HUES6 (cell line): ENCODE measurements around the gene SLC4A4.
"Not testable (repeated sequence)": the region's sequence is repeated elsewhere in the genome, so short reads cannot be mapped to it uniquely, and the experiment has no call there.

Experiments
- H3K27ac ChIP-seq: 2 replicates; pipeline ENCODE4 v1.7.0; 2013; ENCODE audit warnings: low read depth, mild to moderate bottlenecking, low read length, inconsistent platforms
- H3K27me3 ChIP-seq: 2 replicates; pipeline ENCODE4 v1.6.1; 2013; ENCODE audit warnings: low read length; ENCODE audit not compliant: control insufficient read depth, insufficient read depth
- H3K36me3 ChIP-seq: 2 replicates; pipeline ENCODE4 v1.6.1; 2013; ENCODE audit warnings: low read length; ENCODE audit not compliant: control insufficient read depth, insufficient read depth
- H3K4me1 ChIP-seq: 2 replicates; pipeline ENCODE4 v1.6.1; 2013; ENCODE audit warnings: low read length; ENCODE audit not compliant: control insufficient read depth, insufficient read depth
- H3K4me3 ChIP-seq: 2 replicates; pipeline ENCODE4 v1.5.1; 2013; ENCODE audit warnings: low read depth, low read length
- H3K9ac ChIP-seq: one replicate; pipeline ENCODE4 v1.6.1; 2013; ENCODE audit warnings: mild to moderate bottlenecking, low read length
- H3K9me3 ChIP-seq: 2 replicates; pipeline ENCODE4 v1.6.1; 2013; ENCODE audit warnings: low read depth, low read length; ENCODE audit not compliant: control insufficient read depth, insufficient read depth

Gene SLC4A4

DNA sequence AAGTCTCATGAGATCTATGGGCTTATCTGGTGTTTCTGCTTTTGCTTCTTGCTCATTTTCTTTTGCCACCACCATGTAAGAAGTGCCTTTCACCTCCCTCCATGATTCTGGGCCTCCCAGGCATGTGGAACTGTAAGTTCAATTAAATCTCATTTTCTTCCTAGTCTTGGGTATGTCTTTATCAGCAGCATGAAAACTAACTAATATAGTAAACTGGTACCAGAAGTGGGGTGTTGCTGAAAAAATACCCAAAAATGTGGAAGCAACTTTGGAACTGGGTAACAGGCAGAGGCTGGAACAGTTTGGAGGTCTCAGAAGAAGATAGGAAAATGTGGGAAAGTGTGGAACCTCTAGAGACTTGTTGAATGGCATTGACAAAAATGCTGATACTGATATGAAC is 70.1 kb downstream of the SLC4A4 start:
- peaks cover 15% of the 10 kb centered on the region for H3K9me3 ChIP-seq
- H3K27ac ChIP-seq, H3K4me1 ChIP-seq, H3K27me3 ChIP-seq, H3K4me3 ChIP-seq, H3K9ac ChIP-seq, H3K36me3 ChIP-seq: not testable (repeated sequence)

DNA sequence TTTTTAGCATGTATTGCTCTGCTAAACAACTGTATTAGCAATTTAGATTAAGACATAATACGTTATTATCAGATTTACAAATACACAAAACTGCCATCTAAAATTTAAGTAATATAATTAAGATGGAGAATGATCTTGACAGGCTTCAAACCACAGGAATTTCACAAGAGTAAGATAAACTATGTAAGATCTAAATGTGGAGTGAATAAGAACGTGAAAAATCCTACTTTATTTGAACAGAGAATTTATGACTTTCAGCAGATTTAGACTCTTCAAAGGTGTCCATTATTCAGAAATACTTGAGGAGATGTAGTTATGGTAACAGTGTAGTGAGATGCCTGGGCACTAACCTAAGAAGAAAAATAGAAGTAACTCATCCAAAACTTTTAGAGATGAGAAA is 73.2 kb downstream of the SLC4A4 start:
- peaks cover 15% of the 10 kb centered on the region for H3K9me3 ChIP-seq
- no peaks in the 10 kb centered on the region for H3K27me3 ChIP-seq
- H3K27ac ChIP-seq: no peak overlapping the region
- H3K4me3 ChIP-seq: no peak overlapping the region
- H3K9ac ChIP-seq: no peak overlapping the region
- H3K4me1 ChIP-seq: no peaks in the 10 kb centered on the region
- no peaks in the 10 kb centered on the region for H3K36me3 ChIP-seq

DNA sequence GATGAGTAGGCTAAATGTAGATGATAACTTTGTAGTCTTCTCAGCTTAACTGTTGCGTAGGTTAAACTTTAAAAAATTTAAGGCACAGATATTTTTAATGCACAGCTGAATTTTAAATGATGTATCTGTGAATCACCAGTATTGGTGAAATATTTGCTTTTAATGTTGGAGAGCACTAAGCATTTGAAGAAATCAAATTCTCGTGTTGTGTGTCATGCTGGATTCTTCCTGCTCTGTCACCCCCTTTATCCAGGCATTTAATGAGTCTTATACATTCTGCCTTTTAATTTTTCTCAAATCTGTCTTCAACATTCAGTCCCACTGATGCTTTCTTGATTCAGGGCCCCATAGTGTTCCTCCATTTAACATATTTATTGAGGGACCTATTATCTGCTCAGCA is 76.7 kb downstream of the SLC4A4 start:
- H3K27ac ChIP-seq: no peak overlapping the region
- peaks cover 13% of the 10 kb centered on the region for H3K9me3 ChIP-seq
- H3K27me3 ChIP-seq: no peaks in the 10 kb centered on the region
- no peak overlapping the region for H3K9ac ChIP-seq
- no peaks in the 10 kb centered on the region for H3K36me3 ChIP-seq
- H3K4me1 ChIP-seq: no peaks in the 10 kb centered on the region
- no peak overlapping the region for H3K4me3 ChIP-seq

GRCh38 chr4:71417150-71417549 is 78.3 kb downstream of the SLC4A4 start:
- no peak overlapping the region for H3K9ac ChIP-seq

DNA sequence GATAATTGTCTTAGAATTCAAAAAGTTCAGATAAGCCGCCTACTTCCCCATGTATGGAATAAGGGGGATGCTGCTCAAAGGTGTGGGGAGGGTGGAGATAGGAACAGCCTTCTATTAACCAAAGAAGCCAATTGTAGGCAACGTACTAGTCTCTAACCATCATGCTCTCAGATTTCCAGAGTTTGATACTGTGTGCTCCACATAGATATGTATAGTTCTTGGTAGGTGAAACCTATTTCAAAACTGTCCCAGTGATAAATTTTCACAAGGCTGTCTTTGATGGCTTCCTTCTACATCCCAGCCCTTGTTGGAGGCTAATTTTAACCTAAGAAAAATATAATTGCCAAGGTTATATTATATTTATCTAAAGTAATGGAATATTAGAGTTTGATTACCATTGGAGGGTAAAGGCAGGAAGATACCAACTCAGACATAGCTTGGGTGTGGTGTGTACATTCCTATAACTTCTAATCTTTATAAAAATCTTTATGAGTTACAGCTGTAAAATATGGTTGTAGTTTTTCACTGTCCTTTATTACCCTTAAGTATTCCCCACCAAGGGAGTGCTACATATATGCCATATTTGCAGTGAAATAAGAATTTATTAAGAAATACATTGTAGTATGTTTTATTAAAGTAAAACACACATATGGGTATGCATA is 87.7 kb downstream of the SLC4A4 start:
- Histone ChIP-seq H3K4me3 (no peak overlapping the region), H3K4me1 (no peaks in the 10 kb centered on the region), H3K27me3 (no peaks in the 10 kb centered on the region), H3K9me3 (0 out of 2 replicates have a peak, but pooled peaks cover 5% of the 10 kb centered on the region), H3K9ac (no peak overlapping the region), H3K27ac (no peak overlapping the region), H3K36me3 (no peaks in the 10 kb centered on the region)

More at GRCh38 chr4:71417150-71417549, 78.3 kb downstream of the SLC4A4 start:
- Histone ChIP-seq H3K27ac (no peak overlapping the region), H3K4me1 (no peaks in the 10 kb centered on the region), H3K4me3 (no peak overlapping the region), H3K36me3 (no peaks in the 10 kb centered on the region), H3K27me3 (no peaks in the 10 kb centered on the region), H3K9me3 (peaks cover 13% of the 10 kb centered on the region)

DNA sequence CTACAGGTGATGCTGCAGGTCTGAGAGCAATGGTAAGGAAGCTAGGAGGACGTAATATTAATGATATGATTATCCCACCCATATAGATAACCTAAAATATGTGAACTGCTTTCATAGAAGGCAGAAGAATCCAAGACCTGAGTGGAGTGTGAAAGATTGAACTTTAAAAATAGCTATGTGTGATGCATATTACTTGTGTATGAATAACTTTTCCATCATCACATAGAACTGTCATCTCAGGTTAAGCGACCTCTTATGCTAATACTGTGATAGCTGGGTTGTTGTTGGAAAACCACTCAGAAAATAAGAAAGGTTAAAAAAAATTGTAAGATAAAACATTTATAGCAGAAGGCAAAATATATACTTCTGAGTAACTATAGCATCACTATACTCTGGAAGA is 90.3 kb downstream of the SLC4A4 start:
- no peak overlapping the region for H3K27ac ChIP-seq
- no peaks in the 10 kb centered on the region for H3K4me1 ChIP-seq
- H3K4me3 ChIP-seq: no peak overlapping the region
- no peaks in the 10 kb centered on the region for H3K27me3 ChIP-seq
- H3K9me3 ChIP-seq: 0 out of 2 replicates have a peak, but pooled peaks cover 5% of the 10 kb centered on the region
- H3K36me3 ChIP-seq: no peaks in the 10 kb centered on the region
- no peak overlapping the region for H3K9ac ChIP-seq

DNA sequence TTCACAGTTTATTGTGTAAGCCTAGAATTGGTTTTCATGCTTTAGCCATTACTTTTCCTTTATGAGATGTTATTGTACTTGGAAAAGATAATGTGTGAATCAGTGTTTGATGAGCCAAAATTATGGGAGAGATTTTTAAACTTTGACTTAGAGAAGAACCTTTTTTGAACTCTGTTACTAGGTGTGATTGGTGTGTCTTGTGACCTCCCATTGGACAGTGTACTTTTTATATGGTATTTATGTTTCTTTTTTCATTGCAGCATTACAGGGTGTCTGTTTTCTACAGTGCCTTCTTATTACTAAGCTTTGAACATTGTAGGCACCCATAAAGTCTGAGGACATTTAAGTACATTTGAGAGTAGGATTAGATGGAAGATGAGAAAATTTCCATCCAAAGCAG is 91.1 kb downstream of the SLC4A4 start:
- Histone ChIP-seq H3K27me3 (no peaks in the 10 kb centered on the region), H3K9ac (no peak overlapping the region), H3K9me3 (0 out of 2 replicates have a peak, but pooled peaks cover 5% of the 10 kb centered on the region), H3K4me3 (no peak overlapping the region), H3K36me3 (no peaks in the 10 kb centered on the region), H3K27ac (no peak overlapping the region), H3K4me1 (no peaks in the 10 kb centered on the region)

DNA sequence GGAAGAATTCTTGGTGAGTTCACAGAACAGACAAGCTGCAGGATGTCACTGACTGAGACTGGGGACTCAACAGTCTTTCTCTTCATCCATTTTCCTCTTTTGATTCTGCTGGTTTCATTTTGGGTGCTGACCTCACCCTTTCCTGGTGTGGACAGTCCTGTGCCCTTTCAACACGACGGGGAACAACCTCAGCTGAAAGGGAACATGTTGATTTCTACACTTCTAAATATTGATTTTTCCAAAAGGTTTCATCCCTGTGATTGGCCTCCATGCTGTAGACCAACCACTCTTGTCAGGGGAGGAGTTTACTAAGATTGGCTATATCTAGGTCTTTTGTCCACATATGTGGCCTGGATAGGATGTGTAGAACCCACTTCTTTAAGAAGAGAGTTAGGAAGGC is 91.8 kb downstream of the SLC4A4 start:
- Histone ChIP-seq H3K9me3 (no peaks in the 10 kb centered on the region), H3K36me3 (no peaks in the 10 kb centered on the region), H3K4me1 (no peaks in the 10 kb centered on the region), H3K9ac (no peak overlapping the region), H3K27ac (no peak overlapping the region), H3K4me3 (no peak overlapping the region), H3K27me3 (no peaks in the 10 kb centered on the region)

- Histone ChIP-seq H3K4me3 (no peak overlapping the region), H3K9me3 (no peaks in the 10 kb centered on the region), H3K9ac (no peak overlapping the region), H3K4me1 (no peaks in the 10 kb centered on the region), H3K27me3 (no peaks in the 10 kb centered on the region), H3K27ac (no peak overlapping the region), H3K36me3 (no peaks in the 10 kb centered on the region)
Measured at GRCh38 chr4:71440612-71441011, 101.8 kb downstream of the SLC4A4 start.

DNA sequence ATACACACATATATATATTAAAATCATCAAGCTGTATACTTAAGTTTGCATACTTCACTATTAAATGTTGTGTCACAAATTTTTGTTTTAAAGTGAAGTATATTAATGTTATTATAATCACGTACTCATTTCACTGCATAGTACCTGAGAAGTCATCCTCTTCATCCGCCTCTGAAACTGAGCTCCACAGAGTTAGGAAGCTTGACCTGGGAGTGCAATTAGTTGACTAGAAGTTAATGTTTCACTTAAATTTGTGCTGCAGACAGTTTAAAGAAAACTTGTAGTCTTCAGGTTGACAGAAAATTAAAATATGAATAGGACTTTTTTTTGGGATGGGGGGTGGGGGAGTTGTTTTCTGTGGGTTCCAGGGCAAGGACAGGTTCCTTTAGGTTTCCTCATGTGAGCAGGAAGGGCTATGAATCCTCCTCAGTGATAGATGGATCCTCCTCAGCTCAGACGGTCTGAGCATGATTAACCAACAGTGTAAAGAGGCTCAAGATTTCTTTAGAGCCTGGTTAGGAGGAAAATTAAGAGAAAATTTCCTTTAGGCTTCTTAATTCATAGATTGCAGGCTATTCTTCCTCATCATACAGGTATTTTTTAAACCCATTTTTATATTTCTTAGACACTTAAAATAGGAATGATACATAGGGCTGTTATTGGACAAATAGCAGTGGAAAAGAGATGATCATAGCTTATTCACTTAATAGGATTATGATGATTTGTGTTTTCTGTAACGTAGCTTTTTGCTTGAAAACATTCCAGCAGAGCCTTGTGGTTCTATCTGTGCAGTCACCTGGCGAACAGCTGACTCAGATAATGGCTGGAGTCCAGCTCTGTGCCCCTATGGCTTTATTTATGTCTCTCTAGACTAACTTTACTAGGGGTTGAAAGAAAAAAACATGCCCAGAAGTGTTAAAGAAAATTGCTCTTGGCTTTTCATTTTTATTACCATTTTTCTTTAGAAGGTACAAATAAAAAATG is 102.7 kb downstream of the SLC4A4 start:
- H3K9me3 ChIP-seq: no peaks in the 10 kb centered on the region
- H3K4me3 ChIP-seq: no peak overlapping the region
- H3K27ac ChIP-seq: no peak overlapping the region
- H3K27me3 ChIP-seq: no peaks in the 10 kb centered on the region
- H3K9ac ChIP-seq: no peak overlapping the region
- no peaks in the 10 kb centered on the region for H3K36me3 ChIP-seq
- no peaks in the 10 kb centered on the region for H3K4me1 ChIP-seq

GRCh38 chr4:71442336-71442735 is 103.5 kb downstream of the SLC4A4 start:
- H3K4me1 ChIP-seq: no peaks in the 10 kb centered on the region
- H3K9me3 ChIP-seq: no peaks in the 10 kb centered on the region
- no peaks in the 10 kb centered on the region for H3K27me3 ChIP-seq
- no peak overlapping the region for H3K4me3 ChIP-seq
- no peaks in the 10 kb centered on the region for H3K36me3 ChIP-seq
- H3K9ac ChIP-seq: no peak overlapping the region
- H3K27ac ChIP-seq: no peak overlapping the region
